GM12878 (cell line): ENCODE data around the gene LSM12. TPM values are rescaled to one million over a fixed set of nuclear protein-coding genes. Genes with fewer than 3 reads are reported as not detected.

ENCODE experiments used
- ATAC-seq: fragments of 200-7000 bp; cut with Tn5 transposase; 3 replicates; pipeline ENCODE4 v1.9.1; 2020; ENCODE audit warnings: mild to moderate bottlenecking, moderate library complexity
- BruUV-seq: library from RNA; stranded (reverse); fragments of 400-500 nt; replicated peaks from 2 replicates; lab custom pipeline; 2021; lab: Mats Ljungman, UMichigan
- CTCF ChIA-PET: fragments of 300-600 bp; sonication (Branson Sonifier 250); formaldehyde crosslinking; extraction: SDS; loops from one replicate; lab custom pipeline; 2021; ENCODE audit warnings: inconsistent platforms; lab: Yijun Ruan, JAX
- POLR2A ChIA-PET: fragments of 350-600 bp; formaldehyde crosslinking; extraction: SDS; loops from one replicate; lab custom pipeline; 2021; ENCODE audit warnings: inconsistent platforms; lab: Charles Lee
- RAD21 ChIA-PET: fragments of 300-600 bp; sonication (Branson Sonifier 250); formaldehyde crosslinking; loops from one replicate; lab custom pipeline; 2023; ENCODE audit warnings: antibody characterized with exemption; ENCODE audit not compliant: unreplicated experiment; lab: Charles Lee
- SMC1A ChIA-PET: fragments of 300-600 bp; sonication (Branson Sonifier 250); formaldehyde crosslinking; loops from one replicate; lab custom pipeline; 2023; ENCODE audit not compliant: unreplicated experiment, uncharacterized antibody; lab: Charles Lee
- DNase-seq: peaks from one replicate; pipeline ENCODE4 v3.0.0-alpha.2; 2011; ENCODE audit warnings: low read depth, low spot score
- FAIRE-seq: peaks from 3 replicates; lab custom pipeline; 2011; peaks lifted over from hg19 to GRCh38; lab: Jason Lieb, UNC
- H2AFZ ChIP-seq: 2 replicates; pipeline ENCODE4 v1.6.0; 2011; ENCODE audit warnings: low read depth, low read length, control low read depth; ENCODE audit not compliant: control insufficient read depth
- H3K27ac ChIP-seq: 2 replicates; pipeline ENCODE4 v1.5.1; 2011; ENCODE audit warnings: control low read depth; ENCODE audit not compliant: control insufficient read depth, insufficient read depth
- H3K27me3 ChIP-seq, 2 experiments: replicated peaks in 1 of 2; 2 replicates each; pipeline versions ENCODE4 v1.6.0 to v1.6.1; 2011; ENCODE audit warnings: low read length in 1 of 2; ENCODE audit not compliant: control insufficient read depth in 2 of 2, insufficient read depth in 2 of 2
- H3K36me3 ChIP-seq, 2 experiments: 2 replicates each; pipeline ENCODE4 v1.5.1; 2011; ENCODE audit warnings: low read length in 1 of 2; ENCODE audit not compliant: control insufficient read depth in 2 of 2, insufficient read depth in 2 of 2
- H3K4me1 ChIP-seq: 2 replicates; pipeline ENCODE4 v1.6.1; 2011; ENCODE audit warnings: mild to moderate bottlenecking, low read length, moderate library complexity, mixed read lengths; ENCODE audit not compliant: control insufficient read depth, insufficient read depth
- H3K4me2 ChIP-seq: 2 replicates; pipeline ENCODE4 v1.6.0; 2011; ENCODE audit warnings: control low read depth; ENCODE audit not compliant: control insufficient read depth, insufficient read depth
- H3K4me3 ChIP-seq: fragments of 200-600 bp; sonication (generic); 2 replicates; pipeline ENCODE4 v1.5.1; 2016
- H3K79me2 ChIP-seq: 2 replicates; pipeline ENCODE4 v1.6.0; 2011; ENCODE audit warnings: low read length; ENCODE audit not compliant: control insufficient read depth, insufficient read depth
- H3K9ac ChIP-seq: 2 replicates; pipeline ENCODE4 v1.8.0; 2011; ENCODE audit warnings: low read length, control low read depth, mixed read lengths; ENCODE audit not compliant: control insufficient read depth, insufficient read depth
- H3K9me3 ChIP-seq: replicated peaks from 3 replicates; pipeline ENCODE4 v1.5.1; 2011; ENCODE audit warnings: mild to moderate bottlenecking, low read length; ENCODE audit not compliant: control insufficient read depth, insufficient read depth
- H4K20me1 ChIP-seq: 2 replicates; pipeline ENCODE4 v1.6.0; 2011; ENCODE audit not compliant: control insufficient read depth, insufficient read depth
- ASH2L ChIP-seq: fragments of 300-600, 200-600 bp; sonication (generic); IDR thresholded peaks from 2 replicates; pipeline ENCODE4 v1.6.1; 2017; ENCODE audit warnings: low read depth, mild to moderate bottlenecking, borderline replicate concordance
- BHLHE40 ChIP-seq, 2 experiments: fragments of 450-650 bp in 1 of 2; IDR thresholded peaks; 2 replicates each; pipeline ENCODE4 v1.6.1; 2011 to 2017; ENCODE audit warnings: low read depth in 2 of 2, borderline replicate concordance in 1 of 2, improper control_type of control experiment in 1 of 2, low read length in 1 of 2, mild to moderate bottlenecking in 1 of 2
- EED ChIP-seq: sonication (generic); IDR thresholded peaks from 2 replicates; pipeline ENCODE4 v1.6.1; 2016; ENCODE audit warnings: antibody characterized with exemption, low read depth
- EZH2 ChIP-seq: IDR thresholded peaks from 2 replicates; pipeline ENCODE4 v1.6.1; 2012; ENCODE audit warnings: low read depth, mild to moderate bottlenecking, control low read depth, inconsistent platforms, low read length, borderline replicate concordance; ENCODE audit not compliant: control insufficient read depth
- JUNB ChIP-seq: IDR thresholded peaks from 2 replicates; pipeline ENCODE4 v1.6.1; 2016; ENCODE audit warnings: antibody characterized with exemption, mild to moderate bottlenecking
- KAT2A ChIP-seq: conservative IDR thresholded peaks from 2 replicates; pipeline ENCODE4 v1.6.1; 2011; ENCODE audit warnings: low read depth, low read length; ENCODE audit not compliant: control insufficient read depth
- LARP7 ChIP-seq: fragments of 450-650 bp; IDR thresholded peaks from 2 replicates; pipeline ENCODE4 v1.6.1; 2017; ENCODE audit warnings: mild to moderate bottlenecking
- NR2F1 ChIP-seq: fragments of 450-650 bp; conservative IDR thresholded peaks from 2 replicates; pipeline ENCODE4 v1.6.1; 2017; ENCODE audit warnings: mild to moderate bottlenecking
- PML ChIP-seq: IDR thresholded peaks from 2 replicates; pipeline ENCODE4 v1.6.1; 2012; ENCODE audit warnings: low read length, inconsistent platforms
- RUNX3 ChIP-seq: IDR thresholded peaks from 2 replicates; pipeline ENCODE4 v1.6.1; 2012; ENCODE audit warnings: low read length, inconsistent platforms
- ZBED1 ChIP-seq: IDR thresholded peaks from 2 replicates; pipeline ENCODE4 v1.6.1; 2016; ENCODE audit warnings: borderline replicate concordance
- ZNF217 ChIP-seq: fragments of 450-650 bp; IDR thresholded peaks from 2 replicates; pipeline ENCODE4 v1.6.1; 2017; ENCODE audit warnings: antibody characterized with exemption, mild to moderate bottlenecking
- ZNF384 ChIP-seq: IDR thresholded peaks from 2 replicates; pipeline ENCODE4 v1.6.1; 2012; ENCODE audit warnings: low read depth, mild to moderate bottlenecking, low read length, improper control_type of control experiment, borderline replicate concordance
- WGBS: methylation state at CpG from one replicate; pipeline ENCODE4 v1.1.6; 2016; ENCODE audit warnings: low lambda C conversion rate; ENCODE audit not compliant: insufficient replicate concordance, insufficient coverage; ENCODE audit errors: missing lambda C conversion rate; 5-methylcytosine and 5-hydroxymethylcytosine counted together
- in situ Hi-C: fragments of 300-500 bp; cut with MboI; formaldehyde crosslinking; loops from 9 replicates; pipeline ENCODE4 v1.14.3; 2018; ENCODE audit warnings: mixed read lengths
- intact Hi-C: fragments of 100-400 bp; cut with micrococcal nuclease; formaldehyde crosslinking; loops from one replicate; pipeline ENCODE4 v1.14.2; 2022; ENCODE audit not compliant: unreplicated experiment
- polyA plus RNA-seq, 11 experiments: library from polyadenylated mRNA; depleted of rRNA in 4 of 11; unstranded in 6 of 11; stranded (reverse) in 5 of 11; fragments of >200 nt; fragmentation: Nextera tagmentation in 4 of 11; fragmentation: Illumina TruSeq in 1 of 11; extraction: Ambion mirVana in 4 of 11; extraction: Trizol in 1 of 11; gene quantifications; 1 replicate in 1 of 11; 2 replicates in 10 of 11; pipeline versions ENCODE4 v1.2.1 to v1.2.3, GENCODE V29; 2011 to 2016; ENCODE audit warnings: inconsistent platforms in 2 of 11, missing spikeins in 2 of 11, low read depth in 1 of 11
- total RNA-seq, 4 experiments: library from RNA; depleted of rRNA in 3 of 4; stranded (reverse); fragments of >200 nt in 3 of 4; fragmentation: Illumina TruSeq in 1 of 4; extraction: Trizol in 1 of 4; gene quantifications; 2 replicates each; pipeline versions ENCODE4 v1.2.1 to v1.2.3, GENCODE V29; 2013 to 2021
- TF ChIP-seq, protein P1 (sequence below): fragments of 450-650 bp; IDR thresholded peaks from 2 replicates; pipeline ENCODE4 v1.6.1; 2016; ENCODE audit warnings: mild to moderate bottlenecking
- TF ChIP-seq, protein P2 (sequence below), 3 experiments: IDR thresholded peaks in 2 of 3; conservative IDR thresholded peaks in 1 of 3; 2 replicates each; pipeline ENCODE4 v1.5.1; 2011; ENCODE audit warnings: low read depth in 3 of 3, low read length in 3 of 3, mild to moderate bottlenecking in 3 of 3, control low read depth in 2 of 3, moderate library complexity in 2 of 3, inconsistent platforms in 1 of 3, mixed read lengths in 1 of 3; ENCODE audit not compliant: control insufficient read depth in 2 of 3, insufficient read depth in 1 of 3; ENCODE audit errors: extremely low read depth in 1 of 3
- TF ChIP-seq, protein P3 (sequence below): IDR thresholded peaks from 2 replicates; pipeline ENCODE4 v1.6.1; 2011; ENCODE audit warnings: borderline replicate concordance, low read depth, mild to moderate bottlenecking, moderate library complexity, low read length; ENCODE audit not compliant: insufficient read depth, poor library complexity, severe bottlenecking
- TF ChIP-seq, protein P4 (sequence below): fragments of 450-650 bp; formaldehyde crosslinking; IDR thresholded peaks from 2 replicates; pipeline ENCODE4 v1.5.0; 2022; ENCODE audit warnings: mild to moderate bottlenecking, missing genetic modification characterization

The LSM12 gene
- total and polyA plus RNA-seq, 10 of the 15 experiments (the other 5 are each of a cell fraction or from before 2014, with no cell fraction given) = 51.1 to 206 (median 70.8) TPM

DNA sequence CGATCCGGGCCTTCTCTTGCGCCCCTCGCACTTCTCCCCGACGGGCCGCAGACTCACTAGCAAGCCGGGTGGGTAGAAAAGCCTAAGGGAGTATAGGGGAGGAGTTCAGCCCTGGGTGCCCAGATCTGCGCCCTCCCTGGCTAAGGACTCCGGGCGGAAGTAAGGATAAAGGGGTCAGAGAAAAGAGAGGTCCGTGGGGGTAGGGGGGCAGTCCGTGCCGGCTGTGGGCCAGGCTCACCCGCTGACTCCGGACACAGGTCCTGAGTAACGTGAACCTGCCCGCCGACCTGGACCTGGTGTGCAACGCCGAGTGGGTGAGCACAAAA, 60.2 kb downstream of the LSM12 start:
- no peak overlapping the region for H3K9ac ChIP-seq
- peak overlapping the region; percentile 91 for H3K4me3 ChIP-seq
- H3K79me2 ChIP-seq = no peaks in the 10 kb centered on the region
- no peak overlapping the region for H3K27ac ChIP-seq
- ChIA-PET CTCF (interaction anchor here (1.3 to 1.7 kb wide), 2 partner anchors 35 to 162 kb away, joined by 4 to 13 read pairs; no protein-coding TSS in a partner anchor), POLR2A (interaction anchor here (1.0 kb wide), 1 partner anchor 12 kb away, joined by 3 read pairs; no protein-coding TSS in a partner anchor), SMC1A (no interaction called here), RAD21 (interaction anchor here (0.7 to 1.6 kb wide), 3 partner anchors 36 to 171 kb away, joined by 3 to 4 read pairs (median 3); no protein-coding TSS in a partner anchor)
- ATAC-seq (peak; percentile 13), DNase-seq (no peak), FAIRE-seq (no peak)
- no peaks in the 10 kb centered on the region for H3K36me3 ChIP-seq
- H4K20me1 ChIP-seq = no peaks in the 10 kb centered on the region; the same call in 1 of the 2 replicates
- peak overlapping the region; percentile 83 for H2AFZ ChIP-seq
- no TSS peak for BruUV-seq
- H3K4me1 ChIP-seq = peaks cover 9% of the 10 kb centered on the region
- WGBS = 0% methylated on average over 21 of the region's 21 CpGs
- peaks cover 10% of the 10 kb centered on the region in 2 experiments for H3K27me3 ChIP-seq
- no peaks in the 10 kb centered on the region for H3K9me3 ChIP-seq
- intact Hi-C loops = no loop called here
- peak overlapping the region; percentile 98 for H3K4me2 ChIP-seq
- in situ Hi-C loops = loop anchor here (25.0 kb wide), 1 partner anchor 794 kb away; the partner anchor contains the start of gene TMEM106A
- TF ChIP-seq EED = no peak
- TF ChIP-seq JUNB = no peak
- TF ChIP-seq NR2F1 = 0 out of 2 replicates have a peak, but pooled peaks have one; percentile 19
- no peak for TF ChIP-seq PML
- peak; percentile 51; the same call in 1 of the 2 replicates for TF ChIP-seq EZH2
- no peak for TF ChIP-seq ASH2L
- TF ChIP-seq, protein P1, sequence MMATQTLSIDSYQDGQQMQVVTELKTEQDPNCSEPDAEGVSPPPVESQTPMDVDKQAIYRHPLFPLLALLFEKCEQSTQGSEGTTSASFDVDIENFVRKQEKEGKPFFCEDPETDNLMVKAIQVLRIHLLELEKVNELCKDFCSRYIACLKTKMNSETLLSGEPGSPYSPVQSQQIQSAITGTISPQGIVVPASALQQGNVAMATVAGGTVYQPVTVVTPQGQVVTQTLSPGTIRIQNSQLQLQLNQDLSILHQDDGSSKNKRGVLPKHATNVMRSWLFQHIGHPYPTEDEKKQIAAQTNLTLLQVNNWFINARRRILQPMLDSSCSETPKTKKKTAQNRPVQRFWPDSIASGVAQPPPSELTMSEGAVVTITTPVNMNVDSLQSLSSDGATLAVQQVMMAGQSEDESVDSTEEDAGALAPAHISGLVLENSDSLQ = no peak
- TF ChIP-seq, protein P2, sequence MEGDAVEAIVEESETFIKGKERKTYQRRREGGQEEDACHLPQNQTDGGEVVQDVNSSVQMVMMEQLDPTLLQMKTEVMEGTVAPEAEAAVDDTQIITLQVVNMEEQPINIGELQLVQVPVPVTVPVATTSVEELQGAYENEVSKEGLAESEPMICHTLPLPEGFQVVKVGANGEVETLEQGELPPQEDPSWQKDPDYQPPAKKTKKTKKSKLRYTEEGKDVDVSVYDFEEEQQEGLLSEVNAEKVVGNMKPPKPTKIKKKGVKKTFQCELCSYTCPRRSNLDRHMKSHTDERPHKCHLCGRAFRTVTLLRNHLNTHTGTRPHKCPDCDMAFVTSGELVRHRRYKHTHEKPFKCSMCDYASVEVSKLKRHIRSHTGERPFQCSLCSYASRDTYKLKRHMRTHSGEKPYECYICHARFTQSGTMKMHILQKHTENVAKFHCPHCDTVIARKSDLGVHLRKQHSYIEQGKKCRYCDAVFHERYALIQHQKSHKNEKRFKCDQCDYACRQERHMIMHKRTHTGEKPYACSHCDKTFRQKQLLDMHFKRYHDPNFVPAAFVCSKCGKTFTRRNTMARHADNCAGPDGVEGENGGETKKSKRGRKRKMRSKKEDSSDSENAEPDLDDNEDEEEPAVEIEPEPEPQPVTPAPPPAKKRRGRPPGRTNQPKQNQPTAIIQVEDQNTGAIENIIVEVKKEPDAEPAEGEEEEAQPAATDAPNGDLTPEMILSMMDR (IDR thresholded peaks at IDR 0.05 in 2 of 3, conservative IDR thresholded peaks at IDR 0.05 in 1 of 3; ENCODE audit: control insufficient read depth in 2 of 3, extremely low read depth in 1 of 3, insufficient read depth in 1 of 3, low read depth in 3 of 3, low read length in 3 of 3) = no peak
- TF ChIP-seq LARP7 = 0 out of 2 replicates have a peak, but pooled peaks have one; percentile 28
- TF ChIP-seq, protein P3, sequence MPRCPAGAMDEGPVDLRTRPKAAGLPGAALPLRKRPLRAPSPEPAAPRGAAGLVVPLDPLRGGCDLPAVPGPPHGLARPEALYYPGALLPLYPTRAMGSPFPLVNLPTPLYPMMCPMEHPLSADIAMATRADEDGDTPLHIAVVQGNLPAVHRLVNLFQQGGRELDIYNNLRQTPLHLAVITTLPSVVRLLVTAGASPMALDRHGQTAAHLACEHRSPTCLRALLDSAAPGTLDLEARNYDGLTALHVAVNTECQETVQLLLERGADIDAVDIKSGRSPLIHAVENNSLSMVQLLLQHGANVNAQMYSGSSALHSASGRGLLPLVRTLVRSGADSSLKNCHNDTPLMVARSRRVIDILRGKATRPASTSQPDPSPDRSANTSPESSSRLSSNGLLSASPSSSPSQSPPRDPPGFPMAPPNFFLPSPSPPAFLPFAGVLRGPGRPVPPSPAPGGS = no peak
- TF ChIP-seq BHLHE40 (IDR thresholded peaks at IDR 0.05; ENCODE audit: borderline replicate concordance in 1 of 2, low read depth in 2 of 2, low read length in 1 of 2) = no peak; a peak in 1 of 4 replicates
- TF ChIP-seq ZNF384 = no peak
- no peak for TF ChIP-seq RUNX3
- TF ChIP-seq ZBED1 = no peak
- no peak for TF ChIP-seq ZNF217
- TF ChIP-seq KAT2A = no peak
- TF ChIP-seq, protein P4, sequence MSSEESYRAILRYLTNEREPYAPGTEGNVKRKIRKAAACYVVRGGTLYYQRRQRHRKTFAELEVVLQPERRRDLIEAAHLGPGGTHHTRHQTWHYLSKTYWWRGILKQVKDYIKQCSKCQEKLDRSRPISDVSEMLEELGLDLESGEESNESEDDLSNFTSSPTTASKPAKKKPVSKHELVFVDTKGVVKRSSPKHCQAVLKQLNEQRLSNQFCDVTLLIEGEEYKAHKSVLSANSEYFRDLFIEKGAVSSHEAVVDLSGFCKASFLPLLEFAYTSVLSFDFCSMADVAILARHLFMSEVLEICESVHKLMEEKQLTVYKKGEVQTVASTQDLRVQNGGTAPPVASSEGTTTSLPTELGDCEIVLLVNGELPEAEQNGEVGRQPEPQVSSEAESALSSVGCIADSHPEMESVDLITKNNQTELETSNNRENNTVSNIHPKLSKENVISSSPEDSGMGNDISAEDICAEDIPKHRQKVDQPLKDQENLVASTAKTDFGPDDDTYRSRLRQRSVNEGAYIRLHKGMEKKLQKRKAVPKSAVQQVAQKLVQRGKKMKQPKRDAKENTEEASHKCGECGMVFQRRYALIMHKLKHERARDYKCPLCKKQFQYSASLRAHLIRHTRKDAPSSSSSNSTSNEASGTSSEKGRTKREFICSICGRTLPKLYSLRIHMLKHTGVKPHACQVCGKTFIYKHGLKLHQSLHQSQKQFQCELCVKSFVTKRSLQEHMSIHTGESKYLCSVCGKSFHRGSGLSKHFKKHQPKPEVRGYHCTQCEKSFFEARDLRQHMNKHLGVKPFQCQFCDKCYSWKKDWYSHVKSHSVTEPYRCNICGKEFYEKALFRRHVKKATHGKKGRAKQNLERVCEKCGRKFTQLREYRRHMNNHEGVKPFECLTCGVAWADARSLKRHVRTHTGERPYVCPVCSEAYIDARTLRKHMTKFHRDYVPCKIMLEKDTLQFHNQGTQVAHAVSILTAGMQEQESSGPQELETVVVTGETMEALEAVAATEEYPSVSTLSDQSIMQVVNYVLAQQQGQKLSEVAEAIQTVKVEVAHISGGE (CRISPR knock-in tag) = no peak
